HepG2 (cell line): ENCODE results near the gene U2AF1L4. TPM values are rescaled to one million over a fixed set of nuclear protein-coding genes. Genes with fewer than 3 reads are reported as not detected.

ENCODE experiments used
- ATAD3A ChIP-seq: sonication (generic); formaldehyde crosslinking; IDR thresholded peaks from 2 replicates; pipeline ENCODE4 v1.4.0; 2020; ENCODE audit warnings: missing genetic modification reagents
- CERS6 ChIP-seq: sonication (generic); formaldehyde crosslinking; IDR thresholded peaks from 2 replicates; pipeline ENCODE4 v1.5.0; 2020; ENCODE audit warnings: missing genetic modification reagents
- CREM ChIP-seq, 2 experiments: sonication (generic) in 1 of 2; formaldehyde crosslinking in 1 of 2; IDR thresholded peaks; 2 replicates each; pipeline versions ENCODE4 v1.4.0 to v1.6.1; 2016 to 2020; ENCODE audit warnings: antibody characterized with exemption in 1 of 2, mild to moderate bottlenecking in 1 of 2, missing genetic modification reagents in 1 of 2
- FLYWCH1 ChIP-seq: sonication (generic); formaldehyde crosslinking; IDR thresholded peaks from 2 replicates; pipeline ENCODE4 v1.8.1; 2023; ENCODE audit warnings: mild to moderate bottlenecking, missing genetic modification reagents
- JUND ChIP-seq: sonication (generic); formaldehyde crosslinking; IDR thresholded peaks from 2 replicates; pipeline ENCODE4 v1.8.0; 2022; ENCODE audit warnings: mild to moderate bottlenecking, missing genetic modification reagents
- KAT8 ChIP-seq: IDR thresholded peaks from 2 replicates; pipeline ENCODE4 v1.6.1; 2016; ENCODE audit warnings: missing genetic modification reagents, missing compliant biosample characterization
- KDM3A ChIP-seq: IDR thresholded peaks from 2 replicates; pipeline ENCODE4 v1.6.1; 2018; ENCODE audit warnings: low read depth, missing compliant biosample characterization
- KMT2B ChIP-seq: IDR thresholded peaks from 2 replicates; pipeline ENCODE4 v1.6.1; 2016; ENCODE audit warnings: missing genetic modification reagents, missing compliant biosample characterization
- POLR2A ChIP-seq, 2 experiments: IDR thresholded peaks; 2 replicates each; pipeline ENCODE4 v1.6.1; 2011; ENCODE audit warnings: low read depth in 2 of 2, low read length in 2 of 2, mild to moderate bottlenecking in 1 of 2, moderate library complexity in 1 of 2; ENCODE audit not compliant: insufficient read depth in 1 of 2
- PPARG ChIP-seq: conservative IDR thresholded peaks from 2 replicates; pipeline ENCODE4 v1.6.1; 2016; ENCODE audit warnings: missing biosample characterization, missing genetic modification reagents
- RARA ChIP-seq: IDR thresholded peaks from 2 replicates; pipeline ENCODE4 v1.6.1; 2016; ENCODE audit warnings: missing genetic modification reagents, missing compliant biosample characterization
- REL ChIP-seq: sonication (generic); formaldehyde crosslinking; conservative IDR thresholded peaks from 2 replicates; pipeline ENCODE4 v1.8.0; 2022; ENCODE audit warnings: mild to moderate bottlenecking, missing genetic modification reagents, moderate library complexity
- SCMH1 ChIP-seq: sonication (generic); formaldehyde crosslinking; IDR thresholded peaks from 2 replicates; pipeline ENCODE4 v1.9.0; 2021; ENCODE audit warnings: missing genetic modification reagents, mild to moderate bottlenecking, borderline replicate concordance
- SRF ChIP-seq: IDR thresholded peaks from 2 replicates; pipeline ENCODE4 v1.6.1; 2011; ENCODE audit warnings: mild to moderate bottlenecking, low read depth, low read length, moderate library complexity
- SYNCRIP ChIP-seq: fragments of 200-400 bp; formaldehyde crosslinking; IDR thresholded peaks from 2 replicates; pipeline ENCODE4 v1.6.1; 2018; ENCODE audit warnings: mild to moderate bottlenecking, low read depth, low read length; ENCODE audit not compliant: insufficient read depth
- THAP8 ChIP-seq: sonication (generic); formaldehyde crosslinking; IDR thresholded peaks from 2 replicates; pipeline ENCODE4 v1.5.1; 2020; ENCODE audit warnings: missing genetic modification reagents, mild to moderate bottlenecking, borderline replicate concordance
- YEATS2 ChIP-seq: sonication (generic); formaldehyde crosslinking; IDR thresholded peaks from 2 replicates; pipeline ENCODE4 v1.4.0; 2020; ENCODE audit warnings: missing genetic modification reagents, borderline replicate concordance
- YY1 ChIP-seq: IDR thresholded peaks from 2 replicates; pipeline ENCODE4 v1.6.1; 2011; ENCODE audit warnings: low read length, low read depth, moderate library complexity, mild to moderate bottlenecking; ENCODE audit not compliant: insufficient read depth, insufficient replicate concordance
- ZBTB7A ChIP-seq: sonication (generic); formaldehyde crosslinking; IDR thresholded peaks from 2 replicates; pipeline ENCODE4 v1.8.0; 2022; ENCODE audit warnings: mild to moderate bottlenecking, missing genetic modification reagents
- ZFP36L1 ChIP-seq: sonication (generic); formaldehyde crosslinking; IDR thresholded peaks from 2 replicates; pipeline ENCODE4 v1.8.0; 2022; ENCODE audit warnings: mild to moderate bottlenecking, missing genetic modification reagents, moderate library complexity
- ZNF629 ChIP-seq: sonication (generic); formaldehyde crosslinking; conservative IDR thresholded peaks from 2 replicates; pipeline ENCODE4 v1.5.0; 2020; ENCODE audit warnings: missing genetic modification reagents
- ZNF713 ChIP-seq: sonication (generic); formaldehyde crosslinking; IDR thresholded peaks from 2 replicates; pipeline ENCODE4 v1.4.0; 2020; ENCODE audit warnings: mild to moderate bottlenecking, missing genetic modification reagents
- ZNF775 ChIP-seq: sonication (generic); formaldehyde crosslinking; IDR thresholded peaks from 2 replicates; pipeline ENCODE4 v1.4.0; 2020; ENCODE audit warnings: missing genetic modification reagents, mild to moderate bottlenecking, moderate library complexity, borderline replicate concordance
- ZNF784 ChIP-seq: sonication (generic); formaldehyde crosslinking; IDR thresholded peaks from 2 replicates; pipeline ENCODE4 v1.5.1; 2020; ENCODE audit warnings: missing genetic modification reagents, mild to moderate bottlenecking, borderline replicate concordance
- ZSCAN20 ChIP-seq: sonication (generic); formaldehyde crosslinking; IDR thresholded peaks from 2 replicates; pipeline ENCODE4 v1.4.0; 2020; ENCODE audit warnings: missing genetic modification reagents, mild to moderate bottlenecking, borderline replicate concordance
- polyA plus RNA-seq, 8 experiments: library from polyadenylated mRNA; depleted of rRNA in 3 of 8; stranded (reverse) in 7 of 8; unstranded in 1 of 8; fragments of >200 nt; fragmentation: Illumina TruSeq in 4 of 8; extraction: Trizol in 4 of 8; gene quantifications; 2 replicates each; pipeline versions ENCODE4 v1.2.1 to v1.2.3, GENCODE V29; 2011 to 2016; ENCODE audit warnings: low read depth in 4 of 8, missing spikeins in 1 of 8, mixed read lengths in 1 of 8; ENCODE audit not compliant: insufficient read depth in 1 of 8
- total RNA-seq, 5 experiments: library from RNA; depleted of rRNA; stranded (reverse); fragments of >200 nt; fragmentation: Illumina TruSeq; extraction: Trizol; gene quantifications; 2 replicates each; pipeline ENCODE4 v1.2.3, GENCODE V29; 2016; ENCODE audit warnings: low read depth in 1 of 5
- TF ChIP-seq, protein P1 (sequence below): sonication (generic); formaldehyde crosslinking; IDR thresholded peaks from 2 replicates; pipeline ENCODE4 v1.9.0; 2021; ENCODE audit warnings: missing genetic modification reagents, borderline replicate concordance

U2AF1L4 gene
- total and polyA plus RNA-seq, 2 of the 13 experiments (the other 11 are each of a cell fraction or from before 2014, with no cell fraction given), result 7.9 to 15.4 TPM

DNA sequence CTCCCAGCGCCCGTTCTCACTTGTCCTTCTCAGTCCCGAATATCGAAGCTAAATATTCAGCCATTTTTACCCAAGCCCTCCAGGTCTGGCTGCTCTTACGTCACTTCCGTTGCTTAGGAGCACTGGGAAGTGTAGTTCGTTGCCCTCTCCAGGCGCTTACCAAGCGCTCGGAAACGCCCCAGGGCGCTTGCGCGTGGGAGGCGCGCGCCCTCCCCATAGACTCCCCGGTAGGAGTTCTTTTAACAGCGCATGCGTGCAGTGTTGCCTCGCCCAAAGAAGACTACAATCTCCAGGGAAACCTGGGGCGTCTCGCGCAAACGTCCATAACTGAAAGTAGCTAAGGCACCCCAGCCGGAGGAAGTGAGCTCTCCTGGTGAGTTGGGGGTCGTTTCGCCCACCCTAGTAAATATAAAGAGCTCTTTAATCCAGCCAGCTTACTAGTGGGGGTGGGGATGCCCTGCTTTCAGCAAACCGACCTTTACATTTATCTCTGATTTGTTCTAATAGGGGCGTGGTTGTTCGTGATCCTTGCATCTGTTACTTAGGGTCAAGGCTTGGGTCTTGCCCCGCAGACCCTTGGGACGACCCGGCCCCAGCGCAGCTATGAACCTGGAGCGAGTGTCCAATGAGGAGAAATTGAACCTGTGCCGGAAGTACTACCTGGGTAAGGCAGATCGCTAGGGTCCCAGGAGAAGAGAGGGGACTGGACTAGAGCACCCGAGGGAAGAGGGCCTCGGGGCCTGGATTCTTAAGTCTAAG lies at the start of gene U2AF1L4, which contains the start of gene PSENEN (continued):
- no peak for TF ChIP-seq CERS6 (CRISPR knock-in tag)
- TF ChIP-seq REL (CRISPR knock-in tag), result no peak
- TF ChIP-seq FLYWCH1, result no peak
- TF ChIP-seq ZNF784, result no peak
- TF ChIP-seq ZNF713 (CRISPR knock-in tag), result no peak
- no peak for TF ChIP-seq RARA (CRISPR knock-in tag)
- TF ChIP-seq, protein P1, sequence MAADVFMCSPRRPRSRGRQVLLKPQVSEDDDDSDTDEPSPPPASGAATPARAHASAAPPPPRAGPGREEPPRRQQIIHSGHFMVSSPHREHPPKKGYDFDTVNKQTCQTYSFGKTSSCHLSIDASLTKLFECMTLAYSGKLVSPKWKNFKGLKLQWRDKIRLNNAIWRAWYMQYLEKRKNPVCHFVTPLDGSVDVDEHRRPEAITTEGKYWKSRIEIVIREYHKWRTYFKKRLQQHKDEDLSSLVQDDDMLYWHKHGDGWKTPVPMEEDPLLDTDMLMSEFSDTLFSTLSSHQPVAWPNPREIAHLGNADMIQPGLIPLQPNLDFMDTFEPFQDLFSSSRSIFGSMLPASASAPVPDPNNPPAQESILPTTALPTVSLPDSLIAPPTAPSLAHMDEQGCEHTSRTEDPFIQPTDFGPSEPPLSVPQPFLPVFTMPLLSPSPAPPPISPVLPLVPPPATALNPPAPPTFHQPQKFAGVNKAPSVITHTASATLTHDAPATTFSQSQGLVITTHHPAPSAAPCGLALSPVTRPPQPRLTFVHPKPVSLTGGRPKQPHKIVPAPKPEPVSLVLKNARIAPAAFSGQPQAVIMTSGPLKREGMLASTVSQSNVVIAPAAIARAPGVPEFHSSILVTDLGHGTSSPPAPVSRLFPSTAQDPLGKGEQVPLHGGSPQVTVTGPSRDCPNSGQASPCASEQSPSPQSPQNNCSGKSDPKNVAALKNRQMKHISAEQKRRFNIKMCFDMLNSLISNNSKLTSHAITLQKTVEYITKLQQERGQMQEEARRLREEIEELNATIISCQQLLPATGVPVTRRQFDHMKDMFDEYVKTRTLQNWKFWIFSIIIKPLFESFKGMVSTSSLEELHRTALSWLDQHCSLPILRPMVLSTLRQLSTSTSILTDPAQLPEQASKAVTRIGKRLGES (CRISPR knock-in tag), result no peak
- peak; percentile 54; the same call in 1 of the 2 replicates for TF ChIP-seq KAT8
- no peak for TF ChIP-seq ZBTB7A (CRISPR knock-in tag)
- TF ChIP-seq POLR2A (IDR thresholded peaks at IDR 0.05; ENCODE audit: insufficient read depth in 1 of 2, low read depth in 2 of 2, low read length in 2 of 2), result peak; percentile 49 to 56; a peak in 3 of 4 replicates
- no peak for TF ChIP-seq ATAD3A (CRISPR knock-in tag)
- no peak for TF ChIP-seq ZSCAN20 (CRISPR knock-in tag)
- peak; percentile 90 for TF ChIP-seq YY1
- TF ChIP-seq YEATS2 (CRISPR knock-in tag), result no peak
- TF ChIP-seq THAP8 (CRISPR knock-in tag), result no peak
- peak; percentile 98 for TF ChIP-seq CREM (IDR thresholded peaks at IDR 0.05)
- 0 out of 2 replicates have a peak, but pooled peaks have one; percentile 35 for TF ChIP-seq CREM (CRISPR knock-in tag; IDR thresholded peaks at IDR 0.05)
- no peak for TF ChIP-seq JUND (CRISPR knock-in tag)
- TF ChIP-seq PPARG, result no peak
- TF ChIP-seq ZFP36L1 (CRISPR knock-in tag), result no peak
- TF ChIP-seq SYNCRIP, result no peak
- TF ChIP-seq KDM3A, result no peak
- TF ChIP-seq SRF, result no peak
- TF ChIP-seq ZNF775, result no peak
- no peak for TF ChIP-seq ZNF629
- TF ChIP-seq SCMH1 (CRISPR knock-in tag), result no peak
- no peak for TF ChIP-seq KMT2B
